Activated CD4-positive, alpha-beta T cell treated with anti-CD3 and anti-CD28 coated beads, Interleukin-2, amount 50 U/mL, for 1 hour (primary cell): ENCODE results near the gene MOV10L1.
"Not testable (repeated sequence)": the region's sequence is repeated elsewhere in the genome, so short reads cannot be mapped to it uniquely, and the experiment has no call there.

Experiments
- DNase-seq: peaks from one replicate; pipeline ENCODE4 v3.0.0-alpha.2; 2020

The MOV10L1 gene

DNA sequence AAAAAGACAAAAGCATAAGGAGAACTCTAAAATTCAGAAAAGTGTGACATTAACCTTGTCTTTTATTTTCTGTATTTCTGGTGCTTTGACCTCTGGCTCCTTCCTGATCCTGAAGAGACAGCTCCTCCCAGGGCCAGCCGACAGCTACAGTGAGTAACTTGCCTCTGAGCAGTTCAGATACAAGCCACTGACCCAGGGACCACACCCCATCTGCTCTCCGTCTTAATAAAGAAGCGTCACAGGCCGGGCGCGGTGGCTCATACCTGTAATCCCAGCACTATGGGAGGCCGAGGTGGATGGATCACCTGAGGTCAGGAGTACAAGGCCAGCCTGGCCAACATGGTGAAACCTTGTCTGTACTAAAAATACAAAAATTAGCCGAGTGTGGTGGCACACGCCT, 11.0 kb upstream of the MOV10L1 start:
- DNase-seq: no peak

DNA sequence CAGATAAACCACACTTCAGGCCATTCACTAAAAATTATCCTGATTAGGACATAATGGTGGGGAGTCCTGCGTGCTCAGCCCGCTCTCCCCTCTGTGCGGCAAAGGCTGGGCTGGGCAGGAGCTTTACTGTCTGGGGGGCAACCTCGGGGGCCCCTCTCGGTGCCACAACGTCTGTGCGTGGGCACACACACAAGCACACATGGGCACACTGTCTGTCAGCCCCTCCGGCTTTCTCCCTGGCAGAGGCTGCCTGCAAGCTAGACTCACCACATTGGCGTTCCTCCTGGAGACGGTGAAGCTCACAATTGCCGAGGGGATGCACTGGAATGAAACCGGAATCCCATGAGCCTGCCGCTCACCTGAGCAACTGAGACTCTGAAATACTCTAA, 9.7 kb upstream of the MOV10L1 start:
- no peak for DNase-seq

DNA sequence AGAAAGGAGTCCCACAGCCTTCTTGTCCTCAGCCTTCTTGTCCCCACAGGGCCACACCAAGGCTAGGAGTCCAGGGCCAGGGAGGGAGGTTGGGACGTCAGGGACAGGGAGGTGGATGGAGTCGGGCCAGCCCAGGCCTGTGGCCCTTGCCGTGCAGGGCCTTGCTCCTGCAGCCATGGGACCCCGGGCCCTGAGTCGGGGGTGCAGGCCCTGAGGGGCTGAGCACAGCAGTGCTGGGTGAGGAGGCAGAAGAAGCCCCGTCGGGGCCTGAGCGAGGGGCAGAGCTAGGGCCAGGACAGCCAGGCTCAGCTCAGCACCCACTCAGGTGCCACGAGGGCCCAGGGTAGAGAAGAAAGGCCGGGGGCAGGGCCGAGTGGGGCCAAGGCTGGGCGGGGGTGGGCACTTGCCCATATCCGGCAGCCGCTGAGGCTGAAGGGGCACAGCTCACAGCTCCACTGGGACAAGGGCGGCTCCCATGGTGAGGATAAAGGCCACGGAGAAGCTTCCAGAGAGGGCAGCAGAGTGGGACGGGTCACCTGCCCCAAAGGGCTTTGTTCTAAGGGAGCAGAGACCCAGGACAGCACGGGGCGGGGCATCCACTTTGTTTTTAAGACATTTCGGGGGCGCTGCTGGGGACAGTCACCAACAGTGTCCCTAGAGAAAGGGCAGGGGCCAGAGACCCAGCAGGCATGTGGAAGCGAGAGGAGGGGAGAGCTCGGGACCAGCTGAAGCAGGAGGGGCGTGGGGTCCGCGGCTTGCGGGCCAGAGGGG, 8.2 kb upstream of the MOV10L1 start:
- DNase-seq: no peak

DNA sequence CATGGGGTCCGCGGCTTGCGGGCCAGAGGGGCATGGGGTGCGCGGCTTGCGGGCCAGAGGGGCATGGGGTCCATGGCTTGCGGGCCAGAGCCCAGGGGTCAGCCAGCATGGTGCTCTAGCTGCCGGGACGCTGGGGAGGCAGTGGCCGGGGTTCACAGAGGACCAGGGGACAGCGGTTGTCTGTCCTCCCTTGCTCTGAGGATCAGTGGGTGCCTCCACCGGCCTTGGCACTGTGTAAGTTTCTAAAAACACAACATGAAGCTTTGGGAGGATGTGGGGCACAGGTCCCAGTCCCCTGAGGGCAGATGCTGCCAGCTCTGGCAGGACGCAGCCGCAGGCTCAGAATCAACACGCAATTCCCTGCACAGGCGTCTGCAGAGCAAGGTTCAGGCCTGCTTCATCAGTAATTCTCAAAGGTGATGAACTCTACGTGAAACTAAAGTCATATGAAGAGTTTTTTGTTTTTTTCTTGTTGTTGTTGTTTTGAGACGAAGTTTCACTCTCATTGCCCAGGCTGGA, 7.5 kb upstream of the MOV10L1 start:
- DNase-seq: no peak

DNA sequence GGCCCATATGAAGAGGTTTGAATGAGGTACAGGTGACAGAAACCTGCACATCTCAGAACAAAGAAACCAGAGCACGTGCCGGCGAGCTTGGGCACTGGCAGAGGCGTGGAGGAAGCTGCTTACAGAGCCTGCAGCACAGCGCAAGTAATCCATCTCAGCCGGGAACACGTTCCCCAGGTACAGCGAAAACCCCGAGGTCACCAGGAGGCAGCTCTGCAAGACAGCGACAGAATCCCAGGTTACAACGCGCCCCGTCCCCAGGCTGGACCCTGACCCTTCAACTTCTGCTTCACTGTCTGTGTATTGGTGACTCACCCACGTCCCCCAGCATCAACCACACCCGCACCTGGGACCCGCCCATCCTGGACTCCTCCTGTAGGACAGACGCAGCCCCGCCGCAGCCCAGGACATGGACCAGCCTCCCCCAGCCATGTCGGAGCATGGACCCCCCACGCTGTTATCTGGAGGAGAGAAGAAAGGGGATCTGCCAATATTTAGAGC, 6.8 kb upstream of the MOV10L1 start:
- DNase-seq: no peak

DNA sequence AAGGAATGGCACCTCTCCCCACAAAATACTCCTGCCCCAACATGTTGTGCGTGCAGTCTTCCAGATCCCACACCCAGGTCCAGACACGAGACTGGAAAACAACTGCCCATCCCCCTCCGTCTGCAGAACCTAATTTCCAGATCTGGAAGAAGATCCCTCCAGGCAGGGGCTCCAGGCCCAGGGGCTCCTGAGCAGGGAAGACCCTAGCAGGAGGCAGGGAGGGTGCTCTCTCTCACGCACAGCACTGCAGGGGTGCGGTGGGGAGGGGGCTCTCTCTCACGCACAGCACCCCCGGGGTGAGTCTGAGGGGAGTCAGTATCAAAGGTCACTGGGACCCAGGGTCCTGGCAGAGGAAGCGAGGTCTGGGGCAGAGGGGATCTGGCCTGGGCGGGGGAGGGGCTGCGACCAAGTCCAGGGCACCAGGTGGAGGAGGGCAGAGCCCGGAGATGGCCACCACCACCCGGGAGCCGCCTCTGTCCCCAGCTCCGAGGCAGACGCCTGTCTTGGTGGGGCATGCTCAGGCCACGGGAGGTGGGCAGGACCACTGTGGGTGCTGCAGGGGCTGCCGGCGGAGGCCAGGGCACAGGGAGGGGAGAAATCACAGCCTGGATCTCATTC, 6.2 kb upstream of the MOV10L1 start:
- DNase-seq: no peak

DNA sequence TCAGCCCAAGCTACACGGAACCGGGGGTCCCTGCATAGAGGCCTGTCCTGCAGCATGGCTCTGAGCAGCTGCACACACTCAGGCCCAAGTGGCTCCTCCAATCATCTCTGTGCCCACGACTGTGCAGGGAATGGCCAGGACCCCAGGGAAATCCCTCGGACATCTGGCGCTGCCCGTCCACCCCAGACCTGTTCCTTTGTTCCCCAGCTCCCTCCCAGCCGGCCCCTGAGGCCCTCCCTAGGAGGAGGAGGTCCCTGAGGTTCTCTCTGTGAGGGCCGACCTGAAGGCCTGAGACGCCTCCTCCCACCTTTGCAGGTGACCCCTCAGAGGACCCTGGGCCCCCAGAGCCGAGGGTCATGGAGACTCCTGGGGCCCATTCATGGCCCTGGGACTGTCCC, 5.7 kb upstream of the MOV10L1 start:
- no peak for DNase-seq

DNA sequence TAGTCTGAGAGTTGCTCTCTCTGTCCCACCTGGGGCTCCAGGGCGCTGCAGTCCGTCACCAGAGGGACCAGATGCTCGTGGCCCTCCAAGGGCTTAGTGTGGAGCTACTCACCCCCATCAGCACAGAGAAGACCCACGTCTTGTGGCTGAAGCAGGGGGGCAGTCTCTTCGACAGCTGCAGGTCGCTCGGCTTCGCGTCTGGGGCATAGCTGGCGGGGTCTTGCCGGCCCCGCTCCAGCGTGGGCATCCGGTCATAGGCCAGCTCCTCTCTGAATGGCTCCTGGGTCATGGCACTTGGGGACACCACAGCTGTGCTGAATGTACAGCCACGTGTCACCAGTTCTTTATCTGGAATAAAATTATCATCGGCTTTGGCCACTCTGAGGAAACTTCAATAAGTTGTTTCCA, 5.2 kb upstream of the MOV10L1 start:
- DNase-seq: no peak

DNA sequence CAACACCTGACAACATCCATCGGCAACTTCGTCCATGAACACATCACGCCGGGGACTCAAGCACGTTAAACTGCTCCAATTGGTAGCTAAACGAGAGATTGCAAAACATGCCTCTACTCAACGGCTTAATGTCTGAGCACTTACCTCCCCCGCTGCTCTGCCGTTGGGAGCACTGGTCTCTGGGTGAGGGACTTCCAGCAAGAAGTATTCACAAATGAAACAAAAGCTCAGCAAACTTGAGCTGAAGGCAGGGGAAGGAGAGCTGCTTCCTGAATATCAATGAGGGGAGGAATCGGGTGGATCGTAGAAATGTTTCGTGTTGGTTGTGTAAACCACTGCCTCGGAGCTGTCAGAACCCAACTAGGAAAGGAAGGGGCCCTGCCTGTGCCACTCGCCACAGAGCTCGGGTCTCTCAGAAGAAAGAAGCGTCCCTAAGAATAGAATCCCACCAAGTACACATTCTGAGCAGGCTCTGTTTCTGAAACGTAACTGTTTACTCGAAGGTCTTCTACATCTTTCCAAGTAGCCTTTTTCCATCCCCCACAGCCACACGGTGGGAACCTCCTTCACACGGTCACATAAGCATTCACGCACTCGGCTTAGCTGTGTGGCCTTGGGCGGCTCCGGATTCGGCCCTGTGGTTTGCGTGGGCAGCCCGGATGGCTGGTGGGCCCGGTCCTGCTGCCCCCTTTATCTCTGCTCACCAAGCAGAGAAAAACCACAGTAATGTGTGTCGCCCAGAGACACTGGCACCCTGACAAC, 4.4 kb upstream of the MOV10L1 start, which contains the start of gene MLC1:
Gene MLC1 (minus strand): TSS at position 216 of the 762 bp plus-strand sequence. CDS start 524 bp downstream, outside the sequence.
- no peak for DNase-seq

DNA sequence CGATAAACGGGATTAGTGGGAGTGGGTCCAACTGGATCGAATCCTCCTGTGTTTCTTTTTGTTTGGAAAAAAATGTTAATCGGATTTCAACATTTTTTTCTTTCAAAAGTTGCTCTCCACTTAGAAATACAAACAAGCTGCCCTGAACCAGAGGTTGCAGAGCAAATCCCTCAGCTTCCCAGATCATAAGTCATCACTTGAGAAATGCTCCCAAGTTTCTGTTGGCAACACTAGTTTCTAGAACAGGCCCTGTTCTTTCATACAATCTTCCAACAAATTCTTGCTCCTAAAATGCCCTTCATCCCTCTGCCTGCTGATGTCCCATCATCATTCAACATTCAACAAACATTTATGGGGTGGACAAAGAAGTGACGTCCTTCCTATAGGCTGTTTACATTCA, 3.3 kb upstream of the MOV10L1 start:
- no peak for DNase-seq

DNA sequence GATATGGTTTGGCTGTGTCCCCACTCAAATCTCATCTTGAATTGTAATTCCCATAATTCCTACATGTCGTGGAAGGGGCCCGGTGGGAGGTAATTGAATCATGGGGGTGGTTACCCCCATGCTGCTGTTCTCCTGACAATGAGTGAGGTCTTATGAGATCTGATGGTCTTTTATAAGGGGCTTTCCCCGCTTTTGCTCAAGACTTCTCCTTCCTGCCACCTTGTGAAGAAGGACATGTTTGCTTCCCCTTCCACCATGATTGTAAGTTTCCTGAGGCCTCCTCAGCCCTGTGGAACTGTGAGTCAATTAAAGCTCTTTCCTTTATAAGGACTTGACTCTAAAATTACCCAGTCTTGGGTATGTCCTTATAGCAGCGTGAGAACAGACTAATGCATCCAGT, 2.8 kb upstream of the MOV10L1 start:
- not testable (repeated sequence) for DNase-seq

DNA sequence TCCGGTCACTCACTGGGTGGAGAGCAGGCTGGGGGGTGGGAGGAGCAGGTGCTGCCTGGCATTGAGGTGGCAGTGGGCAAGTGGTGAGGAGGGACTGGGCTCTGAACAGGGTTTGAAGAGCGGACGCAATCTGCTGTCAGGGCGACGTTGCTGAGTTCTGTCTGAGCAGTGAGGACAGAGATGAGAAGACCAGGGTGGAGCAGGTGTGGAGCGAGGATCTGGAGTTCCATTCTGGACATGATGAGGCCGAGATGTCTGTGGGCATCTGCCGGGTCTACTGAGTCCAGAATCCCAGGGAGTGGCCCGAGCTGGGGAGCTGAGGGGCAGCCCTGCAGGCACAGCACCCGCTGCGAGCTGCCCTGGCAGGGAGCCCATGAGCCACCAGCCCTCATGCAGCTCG, 2.2 kb upstream of the MOV10L1 start:
- no peak for DNase-seq

DNA sequence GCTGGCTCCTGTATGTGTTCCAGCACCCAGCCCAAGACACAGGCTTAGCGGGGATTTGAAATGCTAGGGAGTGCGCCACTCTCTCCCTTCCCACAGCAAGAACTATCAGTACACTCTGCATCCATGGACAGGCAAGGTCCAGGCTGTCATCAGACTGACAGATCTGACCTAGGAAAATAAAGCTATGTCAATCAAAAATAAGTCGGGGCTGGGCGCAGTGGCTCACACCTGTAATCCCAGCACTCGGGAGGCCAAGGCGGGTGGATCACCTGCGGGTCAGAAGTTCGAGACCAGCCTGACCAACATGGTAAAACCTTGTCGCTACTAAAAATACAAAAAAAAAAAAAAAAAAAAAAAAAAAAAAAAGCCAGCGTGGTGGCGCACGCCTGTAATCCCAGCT, 1.7 kb upstream of the MOV10L1 start:
- no peak for DNase-seq

DNA sequence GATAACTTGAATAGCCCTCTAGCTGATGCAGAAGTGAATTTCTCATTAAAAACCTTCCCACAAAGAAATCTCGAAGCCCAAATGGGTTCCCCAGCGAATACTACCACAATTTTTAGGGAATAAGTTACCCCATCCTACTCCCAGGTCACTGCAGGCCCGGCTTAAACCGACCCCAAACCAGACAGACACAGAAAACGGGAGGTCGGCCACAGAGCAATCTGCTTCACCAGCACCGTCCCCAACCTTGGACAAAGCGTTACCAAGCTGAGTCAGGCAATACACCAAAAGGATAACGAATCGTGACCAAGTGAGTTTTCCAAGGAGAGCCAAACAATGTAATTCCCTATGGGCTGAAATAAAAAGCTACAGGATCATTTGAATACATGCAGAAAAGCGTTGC, 575 bp upstream of the MOV10L1 start:
- DNase-seq: no peak

DNA sequence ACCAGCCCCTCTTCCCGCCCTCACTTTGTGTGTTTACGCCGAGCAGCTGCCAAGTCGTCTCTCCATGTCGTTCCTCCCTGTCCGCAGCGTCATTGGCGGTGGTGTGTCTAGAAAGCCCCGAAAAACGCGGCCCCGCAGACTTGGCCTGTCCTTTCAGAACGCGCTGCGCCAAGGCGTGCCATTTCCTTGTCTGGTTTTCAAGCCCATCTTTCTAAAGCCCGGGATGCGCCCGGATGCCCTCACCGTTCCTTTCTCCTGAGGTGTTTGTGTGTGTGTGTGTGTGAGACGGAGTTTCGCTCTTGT, 557 bp downstream of the MOV10L1 start:
- no peak for DNase-seq

DNA sequence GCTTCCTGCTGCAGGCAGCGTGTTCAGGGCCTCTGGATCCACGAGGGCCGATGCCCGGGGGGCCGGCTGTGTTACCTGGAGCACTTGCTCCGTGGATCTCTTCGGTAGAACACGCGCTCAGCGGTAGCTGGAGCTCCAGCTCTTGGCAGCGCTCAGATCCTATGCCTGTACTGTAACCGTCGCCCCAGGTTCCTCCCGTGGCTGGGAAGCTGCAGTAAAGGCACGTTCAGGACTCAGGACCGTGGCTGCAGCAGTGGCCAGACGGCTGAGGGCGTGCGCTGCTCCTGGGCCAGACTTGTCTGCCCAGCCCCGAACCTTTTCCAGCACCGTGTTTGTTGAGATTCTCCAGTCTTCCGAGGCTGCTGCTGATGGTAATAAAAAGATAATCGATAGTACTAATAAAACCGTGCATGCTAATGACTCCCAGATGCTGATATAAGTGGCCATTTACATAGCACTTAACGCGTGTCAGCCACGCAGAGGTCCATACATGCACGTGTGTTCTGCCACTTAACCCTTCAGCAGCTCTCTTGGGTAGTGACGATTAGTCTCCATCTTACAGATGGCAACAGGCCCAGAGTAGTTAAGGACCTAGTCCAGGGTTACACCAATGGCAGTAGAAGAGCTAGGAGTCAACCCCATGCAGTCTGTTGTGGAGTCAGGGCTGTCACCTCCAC, 1.4 kb downstream of the MOV10L1 start:
- DNase-seq: no peak

DNA sequence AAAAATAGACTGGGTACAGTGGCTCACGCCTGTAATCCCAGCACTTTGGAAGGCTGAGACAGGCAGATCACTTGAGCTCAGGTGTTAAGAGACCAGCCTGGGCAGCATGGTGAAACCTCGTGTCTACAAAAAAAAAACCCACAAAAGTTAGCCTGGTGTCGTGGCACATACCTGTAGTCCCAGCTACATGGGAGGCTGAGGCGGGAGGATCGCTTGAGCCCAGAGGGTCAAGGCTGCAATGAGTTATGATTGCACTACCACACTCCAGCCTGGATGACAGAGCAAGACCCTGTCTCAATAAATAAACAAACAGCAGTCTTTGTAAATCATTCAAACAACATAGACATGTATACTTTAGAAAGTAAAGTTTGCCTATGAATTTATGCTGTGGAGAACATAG, 2.5 kb downstream of the MOV10L1 start:
- DNase-seq: no peak

DNA sequence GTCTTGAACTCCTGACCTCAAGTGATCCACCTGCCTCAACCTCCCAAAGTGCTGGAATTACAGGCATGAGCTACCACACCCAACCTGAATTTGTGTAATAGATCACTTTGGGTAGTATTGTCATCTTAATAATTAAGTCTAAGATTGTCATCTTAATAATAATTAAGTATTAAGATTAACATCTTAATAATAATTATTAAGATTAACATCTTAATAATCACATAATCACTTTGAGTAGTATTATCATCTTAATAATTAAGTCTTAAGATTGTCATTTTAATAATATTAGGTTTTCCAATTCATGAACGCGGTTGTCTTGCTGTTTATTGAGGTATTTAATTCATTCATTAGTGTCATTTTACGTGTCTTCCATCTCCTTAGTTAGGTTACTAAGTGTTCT, 8.2 kb downstream of the MOV10L1 start:
- no peak for DNase-seq

DNA sequence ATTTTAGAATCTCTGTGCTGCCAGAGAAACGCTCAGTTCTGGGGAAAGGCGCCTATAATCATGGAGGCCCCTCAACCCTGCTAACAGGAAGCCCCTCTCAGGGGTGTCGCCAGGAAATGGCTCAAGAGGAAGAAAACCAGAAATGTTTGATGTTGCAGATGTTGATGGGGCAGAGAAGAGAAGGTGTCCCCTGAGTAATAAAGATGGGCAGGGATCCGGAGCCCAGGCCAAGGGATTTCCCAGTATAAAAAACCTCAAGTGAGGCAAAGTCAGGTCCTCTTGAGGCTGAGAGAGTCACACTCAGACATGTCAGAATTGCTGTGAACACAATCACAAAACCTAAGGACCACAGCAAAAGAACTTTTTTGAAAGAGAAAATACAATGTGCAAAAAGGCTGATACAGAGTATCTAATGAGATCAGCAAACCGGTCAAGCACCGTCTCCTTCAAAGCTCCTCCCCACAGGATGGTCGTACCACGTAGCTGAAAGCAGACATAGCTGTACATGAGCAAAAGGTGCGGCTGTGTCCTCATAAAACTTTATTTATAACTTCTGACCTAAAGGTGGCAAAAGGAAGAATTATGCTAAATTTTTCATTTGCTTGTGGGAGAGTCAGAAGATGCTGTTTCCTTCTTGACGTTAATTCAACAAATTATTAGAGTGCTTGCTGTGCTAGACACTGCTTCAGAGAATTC, 12.2 kb downstream of the MOV10L1 start:
- DNase-seq: no peak

DNA sequence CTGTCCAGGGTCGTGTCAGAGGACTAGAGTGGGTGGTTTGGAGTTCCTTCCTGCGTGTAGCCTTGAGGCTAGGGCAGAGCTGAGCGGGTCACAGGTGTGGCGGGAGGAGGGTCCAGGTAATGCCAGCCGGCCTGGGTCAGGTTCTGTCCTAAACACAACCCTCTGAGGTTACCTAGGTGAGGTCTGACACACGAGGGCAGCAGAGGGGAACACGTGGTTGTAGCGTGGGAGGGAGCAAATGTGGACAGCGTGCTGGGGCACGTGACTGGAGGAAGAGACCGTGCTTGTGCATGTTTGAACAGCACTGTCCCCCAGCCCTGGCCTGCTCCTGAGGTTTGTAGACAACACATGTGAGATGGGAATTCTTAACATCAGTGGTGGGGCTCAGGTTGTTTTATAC, 13.1 kb downstream of the MOV10L1 start:
- no peak for DNase-seq

DNA sequence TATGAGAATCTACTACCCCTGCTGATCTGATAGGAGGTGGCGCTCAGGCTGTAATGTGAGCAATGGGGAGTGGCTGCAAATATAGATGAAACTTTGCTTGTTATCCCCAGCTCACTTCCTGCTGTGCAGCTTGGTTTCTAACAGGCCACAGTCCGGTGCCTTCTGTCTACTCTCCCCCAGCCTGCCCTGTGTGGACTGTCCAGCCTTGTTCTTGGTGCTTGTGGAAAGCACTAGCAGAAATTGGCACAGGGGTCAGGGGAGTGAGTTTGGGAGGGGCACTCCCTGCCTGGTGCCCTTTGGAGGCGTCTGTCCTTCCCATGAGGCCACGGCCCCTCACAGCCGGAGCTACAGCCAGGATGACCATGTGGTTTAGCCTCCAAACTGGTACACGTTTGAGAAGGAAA, 14.3 kb downstream of the MOV10L1 start:
- no peak for DNase-seq
